NCI-H460 (cell line): Measurements from ENCODE around the gene DIABLO. TPM values are rescaled to one million over a fixed set of nuclear protein-coding genes. Genes with fewer than 3 reads are reported as not detected.
"Not testable (repeated sequence)": the region's sequence is repeated elsewhere in the genome, so short reads cannot be mapped to it uniquely, and the experiment has no call there.

Experiments
- DNase-seq: peaks from one replicate; pipeline ENCODE4 v3.0.0-alpha.2; 2016; ENCODE audit warnings: low read depth; ENCODE audit errors: extremely low read depth
- total RNA-seq: library from RNA; depleted of rRNA; stranded (reverse); fragments of >200 nt; shearing (Covaris generic); gene quantifications from 2 replicates; pipeline ENCODE4 v1.2.3, GENCODE V29; 2014

Gene DIABLO
- total RNA-seq, 1 experiment from 2014 or later: 59.8 TPM

- DNase-seq: peak; percentile 57
Measured at GRCh38 chr12:122190842-122191668, 34.8 kb downstream of the DIABLO start.

GRCh38 chr12:122189626-122190475, 36.0 kb downstream of the DIABLO start:
- no peak for DNase-seq

GRCh38 chr12:122187466-122187865, 38.4 kb downstream of the DIABLO start:
- no peak for DNase-seq

- DNase-seq: no peak
Measured at GRCh38 chr12:122185494-122186082, 40.3 kb downstream of the DIABLO start.

- DNase-seq: no peak
Measured at GRCh38 chr12:122185079-122185478, 40.8 kb downstream of the DIABLO start.

GRCh38 chr12:122184517-122184916, 41.3 kb downstream of the DIABLO start:
- no peak for DNase-seq

GRCh38 chr12:122183588-122183940, 42.3 kb downstream of the DIABLO start:
- no peak for DNase-seq

GRCh38 chr12:122182887-122183587, 42.8 kb downstream of the DIABLO start, which contains the start of gene LRRC43:
TSS of gene LRRC43 (plus strand) at chr12:122183123. CDS start at chr12:122183145, 22 bp downstream.
- DNase-seq: no peak

GRCh38 chr12:122176473-122176872, 49.4 kb downstream of the DIABLO start:
- DNase-seq: not testable (repeated sequence)

GRCh38 chr12:122174155-122174845, 51.6 kb downstream of the DIABLO start, which contains the start of gene IL31:
TSS of gene IL31 (minus strand) at chr12:122174221. CDS start at chr12:122174172, 49 bp downstream.
- no peak for DNase-seq

GRCh38 chr12:122172262-122172939, 53.5 kb downstream of the DIABLO start:
- DNase-seq: no peak

- no peak for DNase-seq
Measured at GRCh38 chr12:122171399-122171798, 54.5 kb downstream of the DIABLO start.

- no peak for DNase-seq
Measured at GRCh38 chr12:122168492-122168891, 57.4 kb downstream of the DIABLO start.

GRCh38 chr12:122167356-122167925, 58.4 kb downstream of the DIABLO start:
- no peak for DNase-seq

- no peak for DNase-seq
Measured at GRCh38 chr12:122166422-122167349, 59.2 kb downstream of the DIABLO start.

- DNase-seq: no peak
Measured at GRCh38 chr12:122162976-122163375, 62.9 kb downstream of the DIABLO start.

- DNase-seq: no peak
Measured at GRCh38 chr12:122161682-122162081, 64.2 kb downstream of the DIABLO start.

- no peak for DNase-seq
Measured at GRCh38 chr12:122160761-122161160, 65.1 kb downstream of the DIABLO start.
